CD4-positive, alpha-beta T cell treated with Interleukin-1 beta for 1 hour (primary cell): ENCODE data around the gene MAST4.

ENCODE experiments used
- DNase-seq, 2 donors: peaks; one replicate each; pipeline ENCODE4 v3.0.0-alpha.2; 2020 to 2022

Gene MAST4

DNA sequence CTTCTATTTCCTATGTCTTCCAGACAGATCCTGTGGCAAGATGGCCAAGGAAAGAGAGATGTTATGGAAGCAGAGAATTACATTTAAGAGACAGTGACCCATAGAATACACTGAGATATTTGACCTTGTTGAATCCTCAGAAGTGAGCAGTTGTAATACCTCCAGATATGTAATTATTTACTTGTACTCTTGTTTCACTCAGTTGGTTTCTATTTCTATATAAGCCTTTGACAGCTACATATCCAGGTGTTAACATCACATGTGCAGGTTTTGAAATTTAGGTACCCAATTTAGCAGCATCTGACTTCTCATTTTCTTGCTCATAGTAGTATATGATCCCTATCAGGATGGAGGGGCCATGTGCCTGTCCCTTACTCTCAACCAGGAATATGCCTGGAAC is 330.9 kb downstream of the MAST4 start:
- DNase-seq: no peak

DNA sequence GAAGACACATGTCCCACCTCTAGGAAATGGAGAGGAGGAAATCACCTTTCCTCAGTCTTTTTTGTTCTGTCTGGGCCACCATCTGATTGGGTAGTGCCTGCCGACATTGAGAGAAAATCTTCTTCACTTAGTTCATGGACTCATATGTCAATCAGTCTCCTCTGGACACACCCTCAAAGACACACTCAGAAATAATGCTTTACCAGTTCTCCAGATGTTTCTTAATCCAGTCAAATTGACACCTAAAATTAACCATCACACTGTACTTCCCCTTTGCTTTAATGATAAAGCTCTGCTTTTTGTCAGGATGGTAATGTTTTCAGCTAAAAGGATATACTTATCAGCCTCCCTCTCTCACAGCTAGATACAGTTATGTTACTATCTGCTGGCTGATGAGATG is 333.1 kb downstream of the MAST4 start:
- no peak for DNase-seq

DNA sequence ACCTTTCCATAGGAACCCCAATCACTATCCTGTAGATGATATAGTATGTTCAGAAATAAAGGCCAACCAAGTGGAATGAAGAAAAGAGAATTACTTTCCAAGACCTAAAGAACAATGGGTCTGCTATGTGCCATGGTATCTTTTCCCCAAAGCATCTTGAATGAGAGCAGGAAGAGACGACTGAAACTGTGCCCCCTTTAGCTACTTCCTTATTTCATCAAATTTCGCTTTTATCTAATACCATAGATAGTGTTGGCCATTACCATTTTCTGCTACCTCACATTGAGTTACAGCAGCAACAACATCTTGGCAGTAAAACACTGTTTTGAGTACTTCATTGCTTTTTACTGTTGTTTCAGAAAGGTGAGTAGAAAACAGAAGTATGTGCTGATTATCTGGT is 333.8 kb downstream of the MAST4 start:
- DNase-seq: no peak

DNA sequence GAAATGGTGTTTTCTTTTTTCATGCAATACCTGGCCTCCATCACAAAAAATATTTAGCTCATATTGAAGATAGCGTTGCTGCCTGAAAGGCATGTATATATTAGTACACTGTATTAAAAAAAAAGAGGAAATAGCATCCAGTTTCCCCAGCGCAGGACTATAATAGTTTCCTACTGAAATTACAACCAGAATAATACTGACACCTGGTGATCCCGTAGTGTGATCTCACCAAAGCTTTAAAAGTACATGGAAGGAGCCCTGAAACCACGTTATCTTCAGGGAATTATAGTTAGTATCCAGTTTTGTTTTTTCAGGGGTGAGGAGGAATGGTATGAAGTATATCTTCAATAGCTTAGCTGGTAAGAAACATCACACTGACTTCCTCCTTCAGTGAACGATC is 335.5 kb downstream of the MAST4 start:
- DNase-seq: no peak

DNA sequence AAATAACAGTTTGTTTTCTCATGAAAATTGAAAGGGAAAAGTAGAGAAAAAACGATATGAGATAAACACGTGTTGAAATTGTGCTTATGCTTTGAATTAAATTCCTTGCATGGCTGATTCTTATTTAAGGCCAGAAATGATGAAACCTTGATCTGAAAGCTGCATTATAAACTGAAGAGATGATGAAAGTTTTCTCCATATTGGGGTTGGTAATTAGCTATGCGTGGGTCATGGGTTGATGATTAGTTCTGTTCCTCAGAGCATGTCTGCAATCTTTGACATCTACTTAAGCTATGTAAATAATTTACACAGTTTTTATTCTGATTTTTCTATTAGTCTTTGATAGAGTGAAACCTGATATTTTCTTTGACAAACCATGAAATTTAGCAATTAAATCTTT is 336.3 kb downstream of the MAST4 start:
- no peak for DNase-seq

DNA sequence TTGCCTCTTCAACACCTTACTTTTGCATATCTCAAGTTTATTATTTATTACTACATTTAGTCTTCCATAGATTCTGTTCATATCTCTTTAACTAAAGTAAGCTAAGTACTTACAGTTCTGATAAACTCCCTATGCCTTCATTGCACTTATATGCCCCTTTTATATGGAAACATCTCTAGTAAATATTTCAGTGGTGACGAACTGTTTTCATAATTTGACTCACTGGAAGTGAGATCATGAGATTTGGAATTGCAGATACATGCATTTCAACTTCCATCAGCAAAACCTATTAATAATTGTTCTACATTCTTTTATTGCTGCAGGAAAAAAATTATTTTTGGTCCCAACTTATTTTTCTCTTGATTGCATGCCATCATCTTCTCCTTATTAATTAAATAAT is 336.9 kb downstream of the MAST4 start:
- DNase-seq: no peak

DNA sequence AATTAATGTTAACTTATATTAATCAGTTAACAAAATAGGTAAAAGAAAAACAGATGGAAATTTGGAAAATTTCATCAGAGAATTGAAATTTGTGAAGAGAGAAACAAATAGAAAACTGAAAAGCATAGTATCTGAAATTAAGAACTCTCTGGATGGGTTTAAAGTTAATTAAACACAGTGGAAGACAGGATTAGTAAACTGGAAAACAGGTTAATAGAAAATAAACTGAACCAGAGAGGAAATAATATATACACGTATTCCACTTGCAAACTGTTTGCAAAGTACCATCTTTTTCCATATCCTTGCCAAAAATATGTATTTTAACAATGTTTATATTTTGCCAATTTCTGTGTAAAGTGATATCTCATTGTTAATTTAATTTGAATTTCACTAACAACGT is 342.9 kb downstream of the MAST4 start:
- no peak for DNase-seq

DNA sequence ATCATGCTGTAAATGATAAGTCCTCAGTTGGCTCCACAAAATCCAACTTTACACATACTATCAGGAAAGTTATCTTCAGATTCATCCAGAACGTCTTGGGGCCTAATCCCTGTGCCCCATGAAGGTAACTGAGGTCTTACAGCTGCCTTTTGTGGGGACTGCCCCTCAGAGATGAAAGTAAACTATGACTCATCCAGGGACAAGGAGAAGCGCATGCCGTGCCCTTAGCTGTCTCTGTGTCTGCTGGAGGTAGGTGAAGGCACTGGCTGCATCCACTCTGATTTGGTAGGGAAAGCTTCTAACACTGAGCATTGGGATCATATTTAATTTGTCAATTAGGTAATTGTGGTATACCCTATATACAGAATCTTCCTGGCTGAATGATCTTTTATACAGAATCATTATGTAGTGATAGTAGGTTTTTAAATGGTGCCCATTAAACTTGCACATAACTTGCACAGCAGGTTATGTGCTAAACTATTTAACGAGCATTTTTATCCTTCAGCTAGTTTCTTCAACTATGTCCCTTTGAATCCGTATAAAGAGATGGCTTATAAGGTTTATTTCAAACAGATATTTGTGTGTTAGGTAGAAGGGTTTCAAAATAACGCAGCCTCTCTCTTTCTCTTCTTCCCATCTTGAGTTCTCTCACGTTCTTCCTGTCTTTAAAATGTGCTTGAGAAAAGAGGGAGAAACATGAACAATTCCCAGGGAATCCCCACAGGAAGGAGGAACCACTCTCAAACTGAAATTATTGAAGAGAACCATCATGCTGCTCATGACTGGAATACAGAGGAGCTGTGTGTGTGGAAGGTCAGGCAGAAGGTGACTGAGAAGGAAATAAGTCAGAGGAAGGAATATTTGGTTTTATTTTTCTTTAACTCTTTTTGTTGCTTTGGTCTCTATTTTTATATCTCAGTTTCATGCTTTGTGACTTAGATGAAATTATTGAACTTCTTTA is 349.5 kb downstream of the MAST4 start:
- no peak for DNase-seq

DNA sequence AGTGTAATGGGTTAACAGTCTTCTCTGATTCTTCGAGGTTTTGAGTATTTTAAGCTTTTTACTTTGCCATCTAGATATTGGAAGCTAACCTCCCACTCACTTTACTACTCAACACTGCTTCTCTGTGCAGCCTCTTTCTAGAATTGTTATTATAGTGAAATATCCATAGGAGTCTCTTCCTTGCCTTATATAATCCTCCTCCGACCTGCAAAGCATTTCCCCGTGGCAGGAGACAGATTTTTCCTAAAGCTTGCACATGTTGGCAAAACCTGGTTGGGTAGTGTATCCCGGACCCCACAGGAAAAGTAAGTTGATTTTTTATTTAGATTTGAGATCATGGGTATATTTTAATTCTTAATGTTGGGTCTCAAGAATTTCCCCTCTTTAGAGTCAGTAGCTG is 351.3 kb downstream of the MAST4 start:
- DNase-seq: no peak

DNA sequence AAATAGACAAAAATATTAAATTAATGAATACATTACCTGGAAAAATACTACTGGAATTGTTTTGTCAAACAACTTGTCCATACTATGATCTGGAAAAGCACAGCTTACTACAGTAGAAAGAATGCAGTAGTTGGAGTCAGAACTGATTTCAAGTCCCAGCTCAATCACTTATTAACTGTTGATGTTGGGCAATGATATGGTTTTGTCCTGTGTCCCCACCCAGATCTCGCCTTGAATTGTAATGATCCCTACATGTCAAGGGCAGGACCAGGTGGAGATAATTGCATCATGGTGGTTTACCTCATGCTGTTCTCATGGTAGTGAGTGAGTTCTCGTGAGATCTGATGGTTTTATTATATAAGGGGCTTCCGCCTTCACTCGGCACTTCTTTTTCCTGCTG is 352.9 kb downstream of the MAST4 start:
- DNase-seq: no peak

DNA sequence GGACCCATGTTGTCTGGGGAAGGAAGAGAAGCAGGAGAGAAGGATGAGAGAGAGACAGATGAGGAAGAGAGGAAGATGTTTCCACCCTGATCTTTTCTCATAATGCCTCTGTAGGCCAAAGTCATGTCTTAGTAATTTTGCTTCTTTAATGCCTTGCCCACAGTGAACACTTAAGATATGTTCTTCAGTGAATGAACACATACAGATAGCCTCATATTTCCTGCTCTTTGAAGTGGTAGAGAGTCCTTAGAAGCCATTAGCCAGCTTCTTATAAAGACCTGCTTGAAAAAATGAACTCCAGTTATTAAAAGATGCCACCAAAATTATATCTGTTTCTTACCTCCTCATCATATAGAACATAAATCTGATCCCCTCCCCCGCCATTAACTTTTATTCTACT is 356.0 kb downstream of the MAST4 start:
- DNase-seq: no peak

DNA sequence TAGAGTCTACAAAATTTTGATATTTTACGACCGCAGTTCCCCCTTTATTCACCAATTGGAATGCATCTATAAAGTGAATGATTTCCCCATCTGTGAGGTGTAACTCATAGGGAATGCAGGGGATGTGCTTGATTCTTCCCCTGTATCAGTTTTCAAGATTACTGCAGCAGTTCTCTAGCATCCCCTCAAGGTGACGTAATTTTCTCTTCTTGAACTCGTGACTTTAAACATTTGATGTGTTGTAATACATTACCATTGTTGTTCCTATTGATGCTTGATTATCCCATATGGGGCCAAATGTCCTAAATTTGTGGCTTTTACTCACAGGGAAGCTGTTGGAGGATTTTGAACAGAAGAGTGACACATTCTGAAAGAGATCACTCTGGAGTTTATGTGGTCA is 360.2 kb downstream of the MAST4 start:
- no peak for DNase-seq

DNA sequence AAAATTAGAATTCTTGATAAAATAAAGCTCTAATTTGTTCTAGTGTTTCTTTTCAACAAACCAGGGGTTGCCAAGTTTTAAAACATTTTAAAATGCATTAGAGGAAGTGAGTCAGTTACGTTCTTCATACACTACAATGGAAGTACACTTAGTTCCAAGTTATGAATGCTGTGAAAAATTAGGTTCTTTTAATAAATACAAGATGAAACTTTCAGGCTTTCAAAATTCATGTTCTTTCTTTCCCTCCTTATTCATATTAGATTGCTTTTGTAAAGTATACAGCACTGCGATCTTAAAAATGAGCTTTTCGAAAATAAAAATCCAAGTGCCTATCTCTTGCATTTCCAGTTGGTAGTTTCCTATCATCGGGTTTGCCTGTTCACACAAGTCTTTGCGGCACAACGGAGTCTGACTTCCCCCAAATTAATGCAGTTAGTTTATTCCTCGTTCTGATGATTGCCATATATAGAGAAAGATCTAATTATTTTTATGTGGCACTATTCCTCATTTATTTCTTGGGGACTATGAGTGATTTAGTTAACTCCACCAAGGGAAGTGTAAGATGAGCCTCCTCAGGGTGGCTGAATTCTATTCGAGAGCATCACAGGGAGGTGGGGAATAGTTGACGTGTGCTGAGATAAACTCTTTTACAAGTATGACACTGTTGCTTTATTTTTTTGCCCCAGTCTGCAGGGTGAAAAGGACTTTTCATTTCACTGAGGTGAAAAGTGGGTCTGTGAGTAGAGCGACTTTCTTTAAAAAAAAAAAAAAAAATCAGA is 362.2 kb downstream of the MAST4 start:
- no peak for DNase-seq

DNA sequence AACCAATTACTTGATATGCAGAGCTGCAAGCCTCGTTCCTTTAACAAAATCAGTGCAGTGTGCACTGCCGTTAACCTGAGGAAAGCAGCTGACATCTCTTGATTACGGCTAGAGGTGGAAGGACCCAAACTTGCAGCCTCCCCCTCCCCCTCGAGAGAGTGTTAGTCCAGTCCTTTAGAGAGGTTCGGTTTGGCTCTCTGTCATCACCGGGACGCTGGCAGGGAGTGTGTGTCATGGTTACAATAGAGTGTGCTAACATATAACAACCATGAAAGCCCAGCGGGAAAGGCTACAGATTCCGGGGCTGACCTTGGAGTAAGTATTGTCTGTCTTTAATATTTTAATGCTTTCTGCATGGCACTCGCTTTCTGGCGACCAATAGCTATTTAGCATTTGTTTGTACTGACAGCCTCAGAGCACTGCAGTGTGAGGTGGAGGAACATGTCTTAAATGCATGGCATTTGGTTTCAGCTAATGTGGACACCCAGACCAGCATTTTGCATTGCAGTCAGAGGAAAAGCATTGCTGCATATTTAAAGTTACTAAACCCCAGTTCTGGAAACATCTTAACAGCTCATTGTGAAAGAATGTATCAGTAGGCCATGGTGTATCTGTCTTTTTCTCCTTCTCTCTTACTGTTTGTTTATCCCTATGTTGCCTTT is 362.9 kb downstream of the MAST4 start:
- no peak for DNase-seq

DNA sequence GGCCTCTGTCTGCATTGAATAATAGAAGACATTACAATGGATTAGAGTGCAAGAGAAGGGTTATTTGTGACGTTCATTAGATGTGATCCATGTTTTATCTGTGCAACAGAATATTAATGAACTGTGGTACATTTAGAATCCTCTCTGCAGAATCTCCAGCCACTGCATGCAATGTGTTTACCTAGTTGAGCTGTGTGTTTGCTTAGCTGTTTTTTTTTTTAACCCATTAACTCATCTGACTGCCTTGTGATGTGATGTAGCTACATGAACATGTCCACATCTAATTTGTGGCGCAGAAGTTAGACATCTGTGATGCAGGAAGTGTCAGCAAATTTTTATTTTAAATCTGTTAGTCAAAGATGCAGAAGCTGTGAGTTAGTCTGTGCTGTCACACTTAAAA is 363.5 kb downstream of the MAST4 start:
- DNase-seq: no peak

DNA sequence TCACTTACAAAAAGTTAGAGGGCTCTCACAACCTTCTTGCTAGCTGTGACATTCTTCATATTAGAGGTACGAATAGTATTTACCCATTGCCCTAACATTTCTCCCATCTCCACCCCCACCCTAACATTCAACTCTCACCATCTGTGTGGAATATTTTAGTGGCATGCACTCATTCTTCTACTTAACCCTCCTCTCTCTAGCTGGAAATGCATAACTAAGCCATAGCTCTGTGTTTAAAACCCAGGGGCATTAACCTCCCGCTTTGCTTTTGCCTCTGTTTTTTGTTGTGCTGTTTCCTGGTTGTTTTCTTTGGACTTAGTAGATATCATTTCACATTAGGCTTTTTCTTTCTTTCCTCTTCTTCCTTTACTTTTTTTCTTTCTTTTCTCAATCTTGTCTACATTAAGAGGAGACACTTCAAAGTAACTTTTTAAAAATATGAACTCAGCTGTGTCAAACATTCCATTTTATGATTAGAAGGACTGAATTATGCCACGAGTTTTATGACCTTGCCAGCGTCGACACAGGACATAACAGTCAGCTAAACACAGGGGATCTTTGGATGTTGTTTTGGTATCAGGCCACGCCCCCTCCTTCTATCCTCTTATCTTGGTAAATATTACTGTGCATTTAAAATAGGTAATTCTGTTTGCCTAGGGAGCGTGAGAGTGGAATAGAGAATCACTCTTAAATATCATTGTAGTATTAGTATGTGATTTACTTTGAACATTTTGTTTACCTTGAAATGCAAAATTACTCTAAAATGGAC is 364.4 kb downstream of the MAST4 start:
- DNase-seq: no peak

DNA sequence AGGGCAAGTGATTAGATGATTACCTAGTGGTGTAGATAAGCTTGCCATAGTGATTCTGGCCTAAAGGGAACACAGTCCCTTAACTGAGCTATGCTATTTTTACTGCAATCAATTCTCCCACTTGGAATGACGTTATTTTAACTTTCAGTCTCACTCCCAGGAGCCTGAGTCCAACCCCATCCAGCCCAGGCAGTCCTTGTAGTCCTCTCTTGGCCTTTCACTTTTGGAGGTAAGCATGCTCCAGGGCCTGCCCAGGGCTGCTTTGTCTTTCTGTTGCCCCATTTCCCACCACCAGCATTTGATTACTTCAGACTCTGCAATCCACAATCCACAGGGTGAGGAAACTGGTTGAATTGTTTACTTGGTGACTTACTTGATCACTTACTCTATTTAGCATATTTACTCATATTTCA is 367.4 kb downstream of the MAST4 start:
- no peak for DNase-seq

DNA sequence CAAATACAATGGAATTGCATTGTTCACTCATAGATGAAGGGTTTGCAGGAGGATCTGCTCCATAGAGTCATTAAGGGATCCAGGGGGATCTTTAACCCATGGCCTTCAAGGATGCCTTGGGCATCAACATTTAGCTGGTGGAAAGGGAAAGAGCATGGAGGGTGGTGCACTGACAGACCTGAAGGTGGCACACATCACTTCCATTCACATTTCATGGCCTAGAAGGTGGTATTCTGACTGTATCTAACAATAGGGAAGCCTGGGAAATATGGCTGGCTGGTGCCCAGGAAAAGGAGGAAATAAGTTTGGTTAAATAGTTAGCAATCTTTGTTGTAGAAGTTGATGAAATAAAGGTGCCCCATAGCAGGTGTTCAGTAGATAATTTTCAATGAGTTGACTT is 370.2 kb downstream of the MAST4 start:
- no peak for DNase-seq

DNA sequence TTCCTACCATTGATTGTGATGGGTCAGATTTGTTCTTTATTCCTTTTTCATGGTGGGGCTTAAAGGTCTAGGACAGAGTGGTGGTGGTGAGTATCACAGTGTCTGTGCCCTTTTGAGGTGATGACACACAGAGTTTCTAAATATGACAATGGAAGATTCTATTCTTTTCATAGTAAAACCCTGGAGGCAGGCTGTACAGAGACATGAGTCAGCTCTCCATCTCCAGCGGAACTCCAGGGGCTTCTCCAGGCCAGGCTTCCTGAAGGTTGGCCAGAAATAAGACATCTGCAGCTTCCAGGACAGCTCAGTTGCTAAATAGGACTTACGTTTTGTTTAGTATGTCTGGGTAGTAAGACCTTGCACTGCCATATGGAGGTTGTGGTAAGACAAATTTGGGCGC is 370.9 kb downstream of the MAST4 start:
- DNase-seq: no peak

DNA sequence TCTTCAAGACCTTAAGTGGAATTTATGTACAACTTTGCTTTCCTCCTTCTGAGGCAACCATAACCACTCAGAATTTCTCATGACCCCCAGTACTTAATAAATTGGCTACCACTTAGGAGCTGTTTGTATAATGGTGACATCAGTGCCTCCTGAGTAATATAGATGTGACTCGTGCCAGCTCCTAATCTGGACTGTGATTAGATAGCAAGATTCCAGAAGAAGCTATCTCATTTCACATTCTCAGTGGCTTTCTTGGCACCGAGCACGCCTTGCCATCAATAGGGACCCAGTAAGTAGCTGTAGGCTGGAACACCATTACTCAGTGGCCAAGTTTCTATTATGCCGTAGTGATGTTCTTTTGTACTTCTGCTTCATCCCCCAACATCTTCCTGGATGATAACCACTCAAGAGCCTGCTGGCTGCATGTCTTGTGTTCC is 371.7 kb downstream of the MAST4 start:
- DNase-seq: no peak

DNA sequence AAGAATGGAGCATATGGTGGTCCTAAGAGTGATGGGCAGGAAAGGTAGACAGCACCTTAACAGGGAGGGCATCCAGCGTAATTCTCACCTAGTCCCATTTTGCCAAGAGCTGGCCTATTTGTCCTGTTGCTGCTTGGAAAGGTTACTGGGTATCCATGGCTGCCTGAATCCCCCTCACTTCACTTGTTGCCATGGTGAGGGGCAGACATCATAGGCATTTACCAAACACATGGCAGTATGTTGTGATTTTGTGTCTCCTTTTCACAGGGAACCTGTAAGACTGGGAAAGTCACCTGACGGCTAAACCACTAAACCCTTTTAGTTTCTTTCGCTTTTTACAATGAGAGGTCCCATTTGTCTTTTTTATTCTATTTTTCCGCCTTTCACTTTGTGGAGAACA is 373.3 kb downstream of the MAST4 start:
- DNase-seq: no peak

DNA sequence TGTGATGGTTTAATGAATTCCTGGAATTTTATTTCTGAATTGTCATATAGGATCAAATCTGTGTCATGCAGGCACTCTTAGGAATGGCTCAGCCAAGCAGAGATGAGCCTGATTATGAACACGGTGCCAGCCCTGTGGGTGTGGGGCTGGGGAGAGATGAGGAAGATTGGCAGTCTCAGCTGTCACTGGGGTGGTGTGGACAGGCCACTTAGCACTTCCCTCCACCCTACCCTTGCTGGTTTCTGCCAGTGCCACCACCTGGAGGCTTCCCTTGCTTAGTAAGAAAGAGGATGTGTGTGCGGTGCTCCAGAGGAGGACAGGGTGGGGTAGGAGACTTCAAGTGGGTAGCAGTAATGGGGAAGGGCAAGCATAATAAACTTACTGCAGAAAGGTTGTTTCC is 373.8 kb downstream of the MAST4 start:
- no peak for DNase-seq

DNA sequence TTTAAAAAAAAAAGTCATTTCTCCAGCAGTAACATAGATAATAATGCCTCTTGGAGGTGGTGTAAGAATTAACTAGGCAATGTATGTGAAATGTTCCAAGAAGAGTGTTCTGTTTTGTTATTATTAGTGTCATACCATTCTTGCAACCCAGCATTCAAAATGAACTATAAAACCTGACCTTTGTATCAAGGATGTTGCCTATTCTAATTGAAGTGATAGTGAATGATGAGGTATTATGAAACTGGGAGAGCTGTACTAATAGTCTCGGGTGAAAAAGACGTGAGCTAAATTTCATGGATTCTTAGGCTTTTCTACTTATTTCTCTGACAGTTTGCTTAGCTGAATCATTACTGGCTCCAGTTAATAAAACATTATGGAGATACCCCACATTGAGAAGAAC is 375.8 kb downstream of the MAST4 start:
- no peak for DNase-seq
